Gastroesophageal sphincter (tissue), 4 donors: Measurements from ENCODE around the gene CSTF1. TPM values are rescaled to one million over a fixed set of nuclear protein-coding genes. Genes with fewer than 3 reads are reported as not detected.

ENCODE experiments used
- ATAC-seq: fragments of 150-250 bp; one replicate; pipeline ENCODE4 v1.9.1; 2016; ENCODE audit warnings: mild to moderate bottlenecking, moderate library complexity
- H3K27ac ChIP-seq, 4 donors: fragments of 200-600 bp; sonication (generic) in 3 of 4; 1 replicate in 3 of 4; 2 replicates in 1 of 4; pipeline ENCODE4 v1.5.1; 2016 to 2019
- H3K27me3 ChIP-seq: fragments of 200-600 bp; sonication (generic); one replicate; pipeline ENCODE4 v1.5.1; 2019
- H3K36me3 ChIP-seq, 2 donors: fragments of 200-600 bp; sonication (generic); one replicate each; pipeline ENCODE4 v1.5.1; 2019; ENCODE audit warnings: control low read depth in 1 of 2
- H3K4me1 ChIP-seq, 3 donors: fragments of 200-600 bp; sonication (generic); 1 replicate in 2 of 3; 2 replicates in 1 of 3; pipeline ENCODE4 v1.5.1; 2016 to 2019; ENCODE audit warnings: control low read depth in 2 of 3
- H3K4me3 ChIP-seq, 2 donors: fragments of 200-600 bp; sonication (generic); one replicate each; pipeline ENCODE4 v1.5.1; 2019; ENCODE audit warnings: mild to moderate bottlenecking in 1 of 2, moderate library complexity in 1 of 2
- H3K9me3 ChIP-seq, 3 donors: fragments of 200-600 bp; sonication (generic); one replicate each; pipeline ENCODE4 v1.5.1; 2017 to 2019; ENCODE audit warnings: control low read depth in 2 of 3
- EP300 ChIP-seq: sonication (generic); formaldehyde crosslinking; IDR thresholded peaks from one replicate; pipeline ENCODE4 v1.6.1; 2017; ENCODE audit warnings: antibody characterized with exemption, mild to moderate bottlenecking
- POLR2A ChIP-seq, 2 donors: fragments of 450-650 bp; IDR thresholded peaks; one replicate each; pipeline ENCODE4 v1.6.1; 2017; ENCODE audit warnings: antibody characterized with exemption in 2 of 2, mild to moderate bottlenecking in 2 of 2, moderate library complexity in 1 of 2
- POLR2AphosphoS5 ChIP-seq: sonication (generic); formaldehyde crosslinking; IDR thresholded peaks from one replicate; pipeline ENCODE4 v1.6.1; 2017; ENCODE audit warnings: antibody characterized with exemption
- WGBS, 2 donors: methylation state at CpG; one replicate each; pipeline ENCODE4 v1.1.5; 2018; ENCODE audit warnings: low coverage in 1 of 2; 5-methylcytosine and 5-hydroxymethylcytosine counted together
- total RNA-seq, 4 donors: library from RNA; depleted of rRNA; stranded (reverse); fragments of >200 nt; gene quantifications; one replicate each; pipeline ENCODE4 v1.1.0, GENCODE V29; 2016
- TF ChIP-seq, protein P1 (sequence below), 4 experiments: fragments of 200-600 bp in 2 of 4; fragments of 450-650 bp in 2 of 4; sonication (generic) in 1 of 4; IDR thresholded peaks; one replicate each; pipeline ENCODE4 v1.5.1; 2017 to 2019; ENCODE audit warnings: antibody characterized with exemption in 4 of 4, mild to moderate bottlenecking in 2 of 4, moderate library complexity in 2 of 4

The CSTF1 gene
- total RNA-seq, 4 donors from 2014 or later: 15.3 to 33.1 (median 22.4) TPM

DNA sequence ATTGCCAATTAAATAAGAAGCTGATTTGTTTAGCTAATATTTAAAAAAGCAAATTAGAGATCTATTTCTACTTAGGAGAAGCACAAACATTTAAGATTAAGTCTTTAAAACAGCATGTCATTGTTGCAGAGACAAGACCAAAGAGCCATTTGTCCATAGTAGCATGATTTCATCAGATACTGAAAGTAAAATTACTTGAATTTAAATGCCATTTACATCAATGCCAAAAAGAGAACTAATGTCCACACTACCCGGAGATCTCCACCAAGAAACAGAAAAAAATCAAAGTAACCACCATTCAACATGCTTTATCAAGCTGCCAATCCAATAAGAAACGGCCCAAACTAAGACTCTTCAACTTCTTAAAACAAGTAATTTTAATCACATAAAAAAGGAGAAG is 16.1 kb upstream of the CSTF1 start:
- Histone ChIP-seq H3K27ac (no peak overlapping the region), H3K4me3 (no peak overlapping the region), H3K9me3 (no peaks in the 10 kb centered on the region), H3K27me3 (no peaks in the 10 kb centered on the region), H3K4me1 (no peaks in the 10 kb centered on the region), H3K36me3 (peaks cover 0 to 5% of the 10 kb centered on the region in 2 donors)
- 69 to 84% methylated on average over 2 of the region's 2 CpGs for WGBS, 2 donors
- ATAC-seq: no peak
- no peak for TF ChIP-seq POLR2AphosphoS5
- TF ChIP-seq EP300: no peak
- TF ChIP-seq, protein P1, sequence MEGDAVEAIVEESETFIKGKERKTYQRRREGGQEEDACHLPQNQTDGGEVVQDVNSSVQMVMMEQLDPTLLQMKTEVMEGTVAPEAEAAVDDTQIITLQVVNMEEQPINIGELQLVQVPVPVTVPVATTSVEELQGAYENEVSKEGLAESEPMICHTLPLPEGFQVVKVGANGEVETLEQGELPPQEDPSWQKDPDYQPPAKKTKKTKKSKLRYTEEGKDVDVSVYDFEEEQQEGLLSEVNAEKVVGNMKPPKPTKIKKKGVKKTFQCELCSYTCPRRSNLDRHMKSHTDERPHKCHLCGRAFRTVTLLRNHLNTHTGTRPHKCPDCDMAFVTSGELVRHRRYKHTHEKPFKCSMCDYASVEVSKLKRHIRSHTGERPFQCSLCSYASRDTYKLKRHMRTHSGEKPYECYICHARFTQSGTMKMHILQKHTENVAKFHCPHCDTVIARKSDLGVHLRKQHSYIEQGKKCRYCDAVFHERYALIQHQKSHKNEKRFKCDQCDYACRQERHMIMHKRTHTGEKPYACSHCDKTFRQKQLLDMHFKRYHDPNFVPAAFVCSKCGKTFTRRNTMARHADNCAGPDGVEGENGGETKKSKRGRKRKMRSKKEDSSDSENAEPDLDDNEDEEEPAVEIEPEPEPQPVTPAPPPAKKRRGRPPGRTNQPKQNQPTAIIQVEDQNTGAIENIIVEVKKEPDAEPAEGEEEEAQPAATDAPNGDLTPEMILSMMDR (IDR thresholded peaks at IDR 0.05): no peak
- TF ChIP-seq POLR2A (IDR thresholded peaks at IDR 0.05): no peak

DNA sequence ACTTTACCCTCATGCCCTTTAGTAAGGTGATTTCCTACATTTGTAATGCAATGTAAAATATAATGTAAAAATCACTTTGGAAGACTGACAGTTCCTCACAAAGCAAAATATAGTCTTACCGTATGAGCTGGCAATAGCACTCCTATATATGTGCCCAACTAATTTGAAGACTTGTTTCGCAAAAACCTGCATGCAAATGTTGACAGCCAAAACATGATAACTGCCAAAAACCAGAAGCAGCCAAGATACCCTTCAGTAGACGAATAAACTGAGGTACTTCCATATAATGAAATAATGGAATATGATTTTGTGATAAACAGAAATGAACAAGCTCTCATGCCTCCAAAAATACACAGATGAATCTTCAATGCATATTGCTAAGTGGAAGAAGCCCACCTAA is 14.1 kb upstream of the CSTF1 start:
- WGBS, 2 donors: 91 to 95% methylated on average over 3 of the region's 3 CpGs
- TF ChIP-seq, protein P1 (IDR thresholded peaks at IDR 0.05): no peak
- TF ChIP-seq POLR2AphosphoS5: no peak
- TF ChIP-seq EP300: no peak
- TF ChIP-seq POLR2A (IDR thresholded peaks at IDR 0.05): no peak
- Histone ChIP-seq H3K4me1 (no peaks in the 10 kb centered on the region), H3K36me3 (no peaks in the 10 kb centered on the region), H3K9me3 (no peaks in the 10 kb centered on the region), H3K27me3 (no peaks in the 10 kb centered on the region), H3K4me3 (no peak overlapping the region), H3K27ac (no peak overlapping the region)
- ATAC-seq: no peak

DNA sequence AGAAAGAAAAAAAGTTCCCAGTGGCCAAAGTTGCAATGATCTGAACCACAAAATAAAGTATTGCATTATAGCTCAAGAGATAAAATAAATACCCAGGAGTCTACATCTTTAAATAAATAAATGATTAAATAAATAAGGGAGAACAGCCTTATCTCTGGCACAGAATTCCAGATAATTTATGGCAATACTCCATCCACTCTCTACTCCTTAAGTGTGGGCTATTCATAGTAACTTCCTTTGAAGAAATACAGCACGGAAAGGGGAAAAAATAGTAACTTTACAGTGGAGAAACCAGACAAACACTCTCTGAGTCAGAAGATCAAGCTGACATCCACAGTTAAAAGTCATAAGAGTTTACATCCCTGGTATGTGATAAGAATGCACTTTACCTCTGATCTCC is 12.1 kb upstream of the CSTF1 start:
- TF ChIP-seq POLR2A (IDR thresholded peaks at IDR 0.05) (no peak), POLR2AphosphoS5 (no peak), EP300 (no peak)
- TF ChIP-seq, protein P1 (IDR thresholded peaks at IDR 0.05): no peak
- no peaks in the 10 kb centered on the region for H3K9me3 ChIP-seq
- ATAC-seq: no peak
- H3K4me1 ChIP-seq: no peaks in the 10 kb centered on the region
- WGBS, 2 donors: 11 to 25% methylated on average over 1 of the region's 1 CpG
- H3K36me3 ChIP-seq: no peaks in the 10 kb centered on the region
- H3K27ac ChIP-seq: no peak overlapping the region
- no peaks in the 10 kb centered on the region for H3K27me3 ChIP-seq
- H3K4me3 ChIP-seq: no peak overlapping the region

DNA sequence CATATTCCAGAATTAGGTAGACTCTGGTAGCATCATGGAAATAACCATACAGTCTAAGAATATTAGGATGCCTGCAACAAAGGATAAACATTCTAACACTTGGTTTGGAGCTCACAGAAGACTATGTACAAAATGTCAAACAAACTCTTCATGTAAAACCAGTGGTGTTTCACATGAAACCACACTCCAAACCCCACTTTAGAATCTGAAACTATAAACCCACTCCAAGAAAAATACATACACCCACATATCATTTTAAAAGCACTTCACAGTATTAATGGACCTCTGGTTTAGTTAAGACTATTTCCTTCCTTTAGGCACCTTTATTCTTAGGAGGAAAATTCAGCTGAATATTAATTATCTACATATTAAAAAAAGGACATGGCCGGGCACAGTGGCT is 10.9 kb upstream of the CSTF1 start:
- 80% methylated on average over 1 of the region's 1 CpG for WGBS, 2 donors
- no peaks in the 10 kb centered on the region for H3K9me3 ChIP-seq
- no peak for ATAC-seq
- TF ChIP-seq EP300: no peak
- TF ChIP-seq, protein P1 (IDR thresholded peaks at IDR 0.05): no peak
- no peak for TF ChIP-seq POLR2AphosphoS5
- no peak for TF ChIP-seq POLR2A (IDR thresholded peaks at IDR 0.05)
- no peaks in the 10 kb centered on the region for H3K4me1 ChIP-seq
- no peak overlapping the region for H3K27ac ChIP-seq
- no peak overlapping the region for H3K4me3 ChIP-seq
- peaks cover 0 to 3% of the 10 kb centered on the region in 2 donors for H3K36me3 ChIP-seq
- no peaks in the 10 kb centered on the region for H3K27me3 ChIP-seq

DNA sequence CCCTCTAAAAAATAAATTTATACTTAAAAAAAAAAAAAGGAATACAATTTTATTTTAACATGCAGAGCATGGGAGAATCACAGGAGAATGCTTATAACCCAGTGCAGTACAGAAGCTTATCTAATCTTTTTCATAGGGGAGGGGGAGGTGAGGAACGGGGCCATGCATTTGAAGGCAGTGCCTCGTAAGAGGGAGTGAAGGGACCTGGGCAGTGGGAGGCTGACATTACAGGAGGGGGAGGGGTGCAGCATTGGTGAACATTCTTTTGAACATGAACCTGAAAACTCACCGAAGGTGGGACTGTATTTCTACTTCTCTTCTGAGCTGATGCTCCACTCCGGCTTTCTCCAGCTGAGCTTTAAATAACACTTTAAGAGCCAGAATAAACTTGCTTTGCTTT is 9.7 kb upstream of the CSTF1 start:
- no peak overlapping the region for H3K27ac ChIP-seq
- WGBS, 2 donors: 50 to 81% methylated on average over 4 of the region's 4 CpGs
- no peaks in the 10 kb centered on the region for H3K4me1 ChIP-seq
- no peaks in the 10 kb centered on the region for H3K27me3 ChIP-seq
- TF ChIP-seq POLR2AphosphoS5 (no peak), EP300 (no peak), POLR2A (IDR thresholded peaks at IDR 0.05) (no peak)
- TF ChIP-seq, protein P1 (IDR thresholded peaks at IDR 0.05): no peak
- no peak for ATAC-seq
- H3K36me3 ChIP-seq: peaks cover 0 to 3% of the 10 kb centered on the region in 2 donors
- H3K9me3 ChIP-seq: no peaks in the 10 kb centered on the region
- no peak overlapping the region for H3K4me3 ChIP-seq
